Activated CD4-positive, alpha-beta T cell treated with anti-CD3 and anti-CD28 coated beads, Interleukin-2, amount 10 ng/mL, durations not matched to agents 24 days and 14 days (primary cell): ENCODE results near the gene PSPH. TPM values are rescaled to one million over a fixed set of nuclear protein-coding genes. Genes with fewer than 3 reads are reported as not detected.
"Not testable (repeated sequence)": the region's sequence is repeated elsewhere in the genome, so short reads cannot be mapped to it uniquely, and the experiment has no call there.

ENCODE experiments used
- DNase-seq: peaks from one replicate; pipeline ENCODE4 v3.0.0; 2022
- H3K27ac Mint-ChIP-seq: one replicate; pipeline ENCODE4 v1.8.0; 2022; ENCODE audit warnings: mild to moderate bottlenecking, mixed read lengths
- H3K27me3 Mint-ChIP-seq: one replicate; pipeline ENCODE4 v1.8.0; 2022; ENCODE audit warnings: mixed read lengths
- H3K36me3 Mint-ChIP-seq: one replicate; pipeline ENCODE4 v1.8.0; 2022; ENCODE audit warnings: low read depth, mild to moderate bottlenecking, mixed read lengths
- H3K4me1 Mint-ChIP-seq: one replicate; pipeline ENCODE4 v1.8.0; 2021; ENCODE audit warnings: mixed read lengths
- H3K4me3 Mint-ChIP-seq: one replicate; pipeline ENCODE4 v1.8.0; 2022; ENCODE audit warnings: mild to moderate bottlenecking, moderate library complexity, mixed read lengths
- H3K9me3 Mint-ChIP-seq: one replicate; pipeline ENCODE4 v1.8.0; 2021; ENCODE audit warnings: mixed read lengths
- intact Hi-C: fragments of 100-400 bp; cut with micrococcal nuclease; formaldehyde crosslinking; loops from one replicate; pipeline ENCODE4 v1.15.1; 2023
- total RNA-seq: library from RNA; stranded (reverse); gene quantifications from 2 replicates; pipeline ENCODE4 v1.2.3, GENCODE V29; 2022

PSPH gene
- total RNA-seq, 1 donor from 2014 or later: 25.8 TPM

GRCh38 chr7:56047446-56048116, 3.7 kb downstream of the PSPH start:
- H3K27ac Mint-ChIP-seq, H3K4me3 Mint-ChIP-seq, H3K9me3 Mint-ChIP-seq, intact Hi-C loops, H3K27me3 Mint-ChIP-seq, H3K36me3 Mint-ChIP-seq, DNase-seq: not testable (repeated sequence)
- H3K4me1 Mint-ChIP-seq: peaks cover 11% of the 10 kb centered on the region

GRCh38 chr7:56046721-56047445, 4.4 kb downstream of the PSPH start:
- Mint-ChIP-seq H3K27ac (no peak overlapping the region), H3K36me3 (peaks cover 12% of the 10 kb centered on the region), H3K27me3 (no peaks in the 10 kb centered on the region), H3K9me3 (no peaks in the 10 kb centered on the region), H3K4me3 (no peak overlapping the region), H3K4me1 (peaks cover 11% of the 10 kb centered on the region)
- no peak for DNase-seq
- intact Hi-C loops: no loop called here

- DNase-seq, H3K36me3 Mint-ChIP-seq, intact Hi-C loops, H3K27me3 Mint-ChIP-seq, H3K9me3 Mint-ChIP-seq, H3K27ac Mint-ChIP-seq, H3K4me3 Mint-ChIP-seq: not testable (repeated sequence)
- H3K4me1 Mint-ChIP-seq: peaks cover 11% of the 10 kb centered on the region
These were observed 5.5 kb downstream of the PSPH start for GRCh38 chr7:56045758-56046157.

GRCh38 chr7:56040730-56041129, 10.5 kb downstream of the PSPH start:
- Mint-ChIP-seq H3K9me3 (no peaks in the 10 kb centered on the region), H3K36me3 (peaks cover 10% of the 10 kb centered on the region), H3K4me3 (no peak overlapping the region)

GRCh38 chr7:56033671-56034432, 17.4 kb downstream of the PSPH start:
- peaks cover 8% of the 10 kb centered on the region for H3K4me1 Mint-ChIP-seq
- H3K27ac Mint-ChIP-seq: peak overlapping the region; percentile 56
- H3K9me3 Mint-ChIP-seq: no peaks in the 10 kb centered on the region
- intact Hi-C loops: loop anchor here (1.0 kb wide), 1 partner anchor 17 kb away; the partner anchor contains the start of genes CCT6A and PSPH
- peak overlapping the region; percentile 85 for H3K4me3 Mint-ChIP-seq
- no peaks in the 10 kb centered on the region for H3K27me3 Mint-ChIP-seq
- peaks cover 7% of the 10 kb centered on the region for H3K36me3 Mint-ChIP-seq
- DNase-seq: peak; percentile 94

More at GRCh38 chr7:56040730-56041129, 10.5 kb downstream of the PSPH start:
- Mint-ChIP-seq H3K27ac (no peak overlapping the region), H3K4me1 (no peaks in the 10 kb centered on the region), H3K27me3 (no peaks in the 10 kb centered on the region)
- DNase-seq: no peak
- intact Hi-C loops: no loop called here

GRCh38 chr7:56032578-56032977, 18.7 kb downstream of the PSPH start:
- H3K4me3 Mint-ChIP-seq: peak overlapping the region; percentile 53
- H3K36me3 Mint-ChIP-seq, H3K4me1 Mint-ChIP-seq, H3K27ac Mint-ChIP-seq, DNase-seq, intact Hi-C loops, H3K9me3 Mint-ChIP-seq, H3K27me3 Mint-ChIP-seq: not testable (repeated sequence)

- H3K27me3 Mint-ChIP-seq: not testable (repeated sequence)
- peak overlapping the region; percentile 53 for H3K4me3 Mint-ChIP-seq
These were observed 19.7 kb downstream of the PSPH start for GRCh38 chr7:56031556-56031955.

GRCh38 chr7:56030340-56030739, 20.9 kb downstream of the PSPH start:
- DNase-seq: no peak
- intact Hi-C loops: no loop called here
- H3K27me3 Mint-ChIP-seq: no peaks in the 10 kb centered on the region
- peaks cover 12% of the 10 kb centered on the region for H3K36me3 Mint-ChIP-seq
- H3K9me3 Mint-ChIP-seq: no peaks in the 10 kb centered on the region
- no peak overlapping the region for H3K4me3 Mint-ChIP-seq
- H3K4me1 Mint-ChIP-seq: peaks cover 8% of the 10 kb centered on the region
- H3K27ac Mint-ChIP-seq: no peak overlapping the region

More at GRCh38 chr7:56031556-56031955, 19.7 kb downstream of the PSPH start:
- H3K27ac Mint-ChIP-seq, H3K4me1 Mint-ChIP-seq, H3K9me3 Mint-ChIP-seq, intact Hi-C loops, DNase-seq: not testable (repeated sequence)
- H3K36me3 Mint-ChIP-seq: peaks cover 11% of the 10 kb centered on the region

GRCh38 chr7:56028942-56029630, 22.2 kb downstream of the PSPH start:
- peaks cover 12% of the 10 kb centered on the region for H3K36me3 Mint-ChIP-seq
- H3K27ac Mint-ChIP-seq: no peak overlapping the region
- H3K9me3 Mint-ChIP-seq: no peaks in the 10 kb centered on the region
- DNase-seq: no peak
- no peak overlapping the region for H3K4me3 Mint-ChIP-seq
- H3K27me3 Mint-ChIP-seq: no peaks in the 10 kb centered on the region
- peaks cover 8% of the 10 kb centered on the region for H3K4me1 Mint-ChIP-seq
- intact Hi-C loops: no loop called here

GRCh38 chr7:56026538-56026937, 24.7 kb downstream of the PSPH start:
- no peaks in the 10 kb centered on the region for H3K4me1 Mint-ChIP-seq
- no peak overlapping the region for H3K4me3 Mint-ChIP-seq
- intact Hi-C loops: no loop called here
- DNase-seq: no peak
- H3K36me3 Mint-ChIP-seq: peaks cover 10% of the 10 kb centered on the region
- H3K27me3 Mint-ChIP-seq: no peaks in the 10 kb centered on the region
- H3K27ac Mint-ChIP-seq: peak overlapping the region; percentile 9
- H3K9me3 Mint-ChIP-seq: no peaks in the 10 kb centered on the region

GRCh38 chr7:56023500-56023899, 27.7 kb downstream of the PSPH start:
- H3K4me3 Mint-ChIP-seq: no peak overlapping the region
- DNase-seq: no peak
- peaks cover 17% of the 10 kb centered on the region for H3K36me3 Mint-ChIP-seq
- no peak overlapping the region for H3K27ac Mint-ChIP-seq
- intact Hi-C loops: no loop called here
- H3K27me3 Mint-ChIP-seq: no peaks in the 10 kb centered on the region
- H3K9me3 Mint-ChIP-seq: no peaks in the 10 kb centered on the region
- no peaks in the 10 kb centered on the region for H3K4me1 Mint-ChIP-seq

- DNase-seq: no peak
- H3K4me1 Mint-ChIP-seq: no peaks in the 10 kb centered on the region
- no peaks in the 10 kb centered on the region for H3K9me3 Mint-ChIP-seq
- H3K36me3 Mint-ChIP-seq: peaks cover 14% of the 10 kb centered on the region
- H3K27me3 Mint-ChIP-seq: no peaks in the 10 kb centered on the region
- H3K4me3 Mint-ChIP-seq: no peak overlapping the region
- H3K27ac Mint-ChIP-seq: no peak overlapping the region
- intact Hi-C loops: no loop called here
These were observed 31.7 kb downstream of the PSPH start for GRCh38 chr7:56019501-56019900.

- H3K27me3 Mint-ChIP-seq, DNase-seq, H3K4me1 Mint-ChIP-seq, H3K27ac Mint-ChIP-seq, H3K4me3 Mint-ChIP-seq, H3K9me3 Mint-ChIP-seq, intact Hi-C loops: not testable (repeated sequence)
- peaks cover 16% of the 10 kb centered on the region for H3K36me3 Mint-ChIP-seq
These were observed 34.2 kb downstream of the PSPH start for GRCh38 chr7:56017015-56017414.
